ENCODE measurements around the gene MAP3K19.
"Not testable (repeated sequence)": the region's sequence is repeated elsewhere in the genome, so short reads cannot be mapped to it uniquely, and the experiment has no call there.

The MAP3K19 gene

GRCh38 chr2:135043345-135043744, 3.9 kb downstream of the MAP3K19 start:
- in situ Hi-C loops (cut with MboI; ENCODE audit: low sequenced_read_pairs, unreplicated experiment) = no loop called here
- DNase-seq (ENCODE audit: low spot score) = no peak
- peak; percentile 23 for TF ChIP-seq CTCF (IDR thresholded peaks at IDR 0.05; ENCODE audit: borderline replicate concordance, control extremely low read depth, extremely low read depth, insufficient read depth, missing control alignments)

- DNase-seq (ENCODE audit: low spot score) = no peak
- TF ChIP-seq CTCF (IDR thresholded peaks at IDR 0.05; ENCODE audit: borderline replicate concordance, control extremely low read depth, extremely low read depth, insufficient read depth, missing control alignments) = no peak
- in situ Hi-C loops (cut with MboI; ENCODE audit: low sequenced_read_pairs, unreplicated experiment) = no loop called here
Observed at GRCh38 chr2:135037831-135038230, 9.4 kb downstream of the MAP3K19 start.

GRCh38 chr2:135033216-135033615, 14.0 kb downstream of the MAP3K19 start:
- in situ Hi-C loops (cut with MboI; ENCODE audit: low sequenced_read_pairs, unreplicated experiment); DNase-seq (ENCODE audit: low spot score): not testable (repeated sequence)

GRCh38 chr2:135030826-135031225, 16.4 kb downstream of the MAP3K19 start:
- in situ Hi-C loops (cut with MboI; ENCODE audit: low sequenced_read_pairs, unreplicated experiment) = no loop called here
- DNase-seq (ENCODE audit: low spot score) = peak; percentile 40
- no peak for TF ChIP-seq CTCF (IDR thresholded peaks at IDR 0.05; ENCODE audit: borderline replicate concordance, control extremely low read depth, extremely low read depth, insufficient read depth, missing control alignments)

GRCh38 chr2:135029481-135030134, 17.6 kb downstream of the MAP3K19 start:
- no peak for TF ChIP-seq CTCF (IDR thresholded peaks at IDR 0.05; ENCODE audit: borderline replicate concordance, control extremely low read depth, extremely low read depth, insufficient read depth, missing control alignments)
- DNase-seq (ENCODE audit: low spot score) = no peak
- in situ Hi-C loops (cut with MboI; ENCODE audit: low sequenced_read_pairs, unreplicated experiment) = no loop called here

- TF ChIP-seq CTCF (IDR thresholded peaks at IDR 0.05; ENCODE audit: borderline replicate concordance, control extremely low read depth, extremely low read depth, insufficient read depth, missing control alignments) = no peak
- in situ Hi-C loops (cut with MboI; ENCODE audit: low sequenced_read_pairs, unreplicated experiment) = no loop called here
- DNase-seq (ENCODE audit: low spot score) = peak; percentile 30
Observed at GRCh38 chr2:135023886-135024485, 23.3 kb downstream of the MAP3K19 start.
